ENCODE measurements around the gene SQSTM1.

SQSTM1 gene

DNA sequence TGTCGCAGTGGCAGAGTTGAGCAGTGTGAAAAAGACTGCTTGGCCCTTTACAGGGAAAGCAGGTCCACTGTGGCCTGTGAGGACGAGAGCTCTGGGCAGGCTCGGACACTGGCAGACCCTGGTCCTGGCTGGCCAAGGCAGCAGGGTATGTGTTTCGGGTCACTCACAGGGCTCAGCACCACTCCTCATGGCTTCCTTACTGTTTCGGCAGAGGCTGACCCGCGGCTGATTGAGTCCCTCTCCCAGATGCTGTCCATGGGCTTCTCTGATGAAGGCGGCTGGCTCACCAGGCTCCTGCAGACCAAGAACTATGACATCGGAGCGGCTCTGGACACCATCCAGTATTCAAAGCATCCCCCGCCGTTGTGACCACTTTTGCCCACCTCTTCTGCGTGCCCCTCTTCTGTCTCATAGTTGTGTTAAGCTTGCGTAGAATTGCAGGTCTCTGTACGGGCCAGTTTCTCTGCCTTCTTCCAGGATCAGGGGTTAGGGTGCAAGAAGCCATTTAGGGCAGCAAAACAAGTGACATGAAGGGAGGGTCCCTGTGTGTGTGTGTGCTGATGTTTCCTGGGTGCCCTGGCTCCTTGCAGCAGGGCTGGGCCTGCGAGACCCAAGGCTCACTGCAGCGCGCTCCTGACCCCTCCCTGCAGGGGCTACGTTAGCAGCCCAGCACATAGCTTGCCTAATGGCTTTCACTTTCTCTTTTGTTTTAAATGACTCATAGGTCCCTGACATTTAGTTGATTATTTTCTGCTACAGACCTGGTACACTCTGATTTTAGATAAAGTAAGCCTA, 15.7 kb downstream of the SQSTM1 start:
- no peak overlapping the region for H3K27ac ChIP-seq
- TF ChIP-seq CTCF (conservative IDR thresholded peaks at IDR 0.05): no peak

DNA sequence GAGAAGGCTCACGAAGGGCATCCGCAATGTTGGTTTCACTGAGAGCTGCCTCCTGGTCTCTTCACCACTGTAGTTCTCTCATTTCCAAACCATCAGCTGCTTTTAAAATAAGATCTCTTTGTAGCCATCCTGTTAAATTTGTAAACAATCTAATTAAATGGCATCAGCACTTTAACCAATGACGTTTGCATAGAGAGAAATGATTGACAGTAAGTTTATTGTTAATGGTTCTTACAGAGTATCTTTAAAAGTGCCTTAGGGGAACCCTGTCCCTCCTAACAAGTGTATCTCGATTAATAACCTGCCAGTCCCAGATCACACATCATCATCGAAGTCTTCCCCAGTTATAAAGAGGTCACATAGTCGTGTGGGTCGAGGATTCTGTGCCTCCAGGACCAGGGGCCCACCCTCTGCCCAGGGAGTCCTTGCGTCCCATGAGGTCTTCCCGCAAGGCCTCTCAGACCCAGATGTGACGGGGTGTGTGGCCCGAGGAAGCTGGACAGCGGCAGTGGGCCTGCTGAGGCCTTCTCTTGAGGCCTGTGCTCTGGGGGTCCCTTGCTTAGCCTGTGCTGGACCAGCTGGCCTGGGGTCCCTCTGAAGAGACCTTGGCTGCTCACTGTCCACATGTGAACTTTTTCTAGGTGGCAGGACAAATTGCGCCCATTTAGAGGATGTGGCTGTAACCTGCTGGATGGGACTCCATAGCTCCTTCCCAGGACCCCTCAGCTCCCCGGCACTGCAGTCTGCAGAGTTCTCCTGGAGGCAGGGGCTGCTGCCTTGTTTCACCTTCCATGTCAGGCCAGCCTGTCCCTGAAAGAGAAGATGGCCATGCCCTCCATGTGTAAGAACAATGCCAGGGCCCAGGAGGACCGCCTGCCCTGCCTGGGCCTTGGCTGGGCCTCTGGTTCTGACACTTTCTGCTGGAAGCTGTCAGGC, 16.6 kb downstream of the SQSTM1 start:
- no peak overlapping the region for H3K27ac ChIP-seq

GRCh38 chr5:179839328-179840256, 18.9 kb downstream of the SQSTM1 start:
- no peak overlapping the region for H3K27ac ChIP-seq
- TF ChIP-seq CTCF (conservative IDR thresholded peaks at IDR 0.05): no peak

More for the DNA sequence above, 16.6 kb downstream of the SQSTM1 start:
- no peak for TF ChIP-seq CTCF (conservative IDR thresholded peaks at IDR 0.05)

- no peak for TF ChIP-seq CTCF (conservative IDR thresholded peaks at IDR 0.05)
- no peak overlapping the region for H3K27ac ChIP-seq
Measured at GRCh38 chr5:179840321-179840720, 19.6 kb downstream of the SQSTM1 start.

- no peak overlapping the region for H3K27ac ChIP-seq
- no peak for TF ChIP-seq CTCF (conservative IDR thresholded peaks at IDR 0.05)
Measured at GRCh38 chr5:179840766-179841165, 20.1 kb downstream of the SQSTM1 start.

- no peak for TF ChIP-seq CTCF (conservative IDR thresholded peaks at IDR 0.05)
- no peak overlapping the region for H3K27ac ChIP-seq
Measured at GRCh38 chr5:179841621-179842020, 20.9 kb downstream of the SQSTM1 start.
